H1 (cell line): ENCODE measurements around the gene MBNL1. TPM values are rescaled to one million over a fixed set of nuclear protein-coding genes. Genes with fewer than 3 reads are reported as not detected.

ENCODE experiments used
- CTCF ChIA-PET: fragments of 300-600 bp; sonication (Branson Sonifier 250); formaldehyde crosslinking; loops from one replicate; lab custom pipeline; 2021; ENCODE audit not compliant: partially characterized antibody; lab: Charles Lee
- POLR2A ChIA-PET: fragments of 300-600 bp; sonication (Branson Sonifier 250); formaldehyde crosslinking; loops from one replicate; lab custom pipeline; 2021; ENCODE audit warnings: inconsistent platforms; ENCODE audit not compliant: partially characterized antibody; lab: Charles Lee
- DNase-seq, 2 experiments: peaks; one replicate each; pipeline versions ENCODE4 v3.0.0 to v3.0.0-alpha.2; 2010 to 2022; ENCODE audit warnings: low spot score in 2 of 2, low read depth in 1 of 2, mixed read lengths in 1 of 2
- FAIRE-seq: peaks from 2 replicates; lab custom pipeline; 2011; peaks lifted over from hg19 to GRCh38; lab: Jason Lieb, UNC
- H2AFZ ChIP-seq: 2 replicates; pipeline ENCODE4 v1.8.1; 2012; ENCODE audit warnings: low read length, inconsistent platforms
- H2AK5ac ChIP-seq: 2 replicates; pipeline ENCODE4 v1.6.1; 2013; ENCODE audit warnings: low read depth, low read length
- H2BK120ac ChIP-seq: replicated peaks from 2 replicates; pipeline ENCODE3; 2013; ENCODE audit warnings: low read depth, low read length, inconsistent platforms
- H2BK12ac ChIP-seq: 2 replicates; pipeline ENCODE4 v1.6.1; 2013; ENCODE audit warnings: low read depth, low read length
- H2BK15ac ChIP-seq: 2 replicates; pipeline ENCODE4 v1.6.1; 2013; ENCODE audit warnings: low read length
- H2BK20ac ChIP-seq: 2 replicates; pipeline ENCODE4 v1.6.1; 2013; ENCODE audit warnings: low read length
- H2BK5ac ChIP-seq: 2 replicates; pipeline ENCODE4 v1.6.1; 2013; ENCODE audit warnings: low read depth, low read length
- H3K14ac ChIP-seq: 2 replicates; pipeline ENCODE4 v1.6.1; 2013; ENCODE audit warnings: inconsistent platforms; ENCODE audit not compliant: insufficient read length
- H3K18ac ChIP-seq: 2 replicates; pipeline ENCODE4 v1.6.1; 2013; ENCODE audit warnings: low read length; ENCODE audit errors: extremely low read depth
- H3K23ac ChIP-seq: 2 replicates; pipeline ENCODE4 v1.6.1; 2013; ENCODE audit warnings: inconsistent platforms; ENCODE audit not compliant: insufficient read length
- H3K23me2 ChIP-seq: 2 replicates; pipeline ENCODE4 v1.6.1; 2013; ENCODE audit warnings: low read depth, low read length
- H3K27ac ChIP-seq: 2 replicates; pipeline ENCODE4 v1.6.1; 2011; ENCODE audit warnings: low read depth, low read length, inconsistent platforms
- H3K27me3 ChIP-seq, 4 experiments: replicated peaks in 1 of 4; 1 replicate in 1 of 4; 2 replicates in 3 of 4; pipeline versions ENCODE4 v1.6.1 to v1.8.1; 2011 to 2013; ENCODE audit warnings: low read length in 3 of 4, mild to moderate bottlenecking in 3 of 4, inconsistent platforms in 2 of 4, mixed read lengths in 2 of 4, moderate library complexity in 1 of 4; ENCODE audit not compliant: control insufficient read depth in 3 of 4, insufficient read depth in 3 of 4; ENCODE audit errors: extremely low read depth in 1 of 4
- H3K36me3 ChIP-seq, 4 experiments: 2 replicates each; pipeline versions ENCODE4 v1.6.1 to v1.8.1; 2011 to 2013; ENCODE audit warnings: mild to moderate bottlenecking in 4 of 4, low read length in 3 of 4, moderate library complexity in 2 of 4, control low read depth in 1 of 4, inconsistent platforms in 1 of 4; ENCODE audit not compliant: insufficient read depth in 4 of 4, control insufficient read depth in 2 of 4
- H3K4ac ChIP-seq: replicated peaks from 2 replicates; pipeline ENCODE3; 2013; ENCODE audit warnings: low read length, low read depth, mixed read lengths, inconsistent platforms; ENCODE audit not compliant: insufficient read length
- H3K4me1 ChIP-seq, 4 experiments: replicated peaks in 1 of 4; 1 replicate in 1 of 4; 2 replicates in 3 of 4; pipeline versions ENCODE4 v1.6.1 to v1.8.1; 2011 to 2013; ENCODE audit warnings: low read length in 3 of 4, inconsistent platforms in 2 of 4, mixed read lengths in 1 of 4; ENCODE audit not compliant: insufficient read depth in 4 of 4, control insufficient read depth in 3 of 4
- H3K4me2 ChIP-seq, 2 experiments: 2 replicates each; pipeline versions ENCODE4 v1.6.1 to v1.8.1; 2011 to 2013; ENCODE audit warnings: low read depth in 2 of 2, low read length in 2 of 2, control low read depth in 1 of 2, inconsistent platforms in 1 of 2, mild to moderate bottlenecking in 1 of 2; ENCODE audit not compliant: insufficient read depth in 1 of 2
- H3K4me3 ChIP-seq, 4 experiments: fragments of 200-600, 300-600 bp in 1 of 4; sonication (generic), shearing (Covaris generic), sonication (Bioruptor Twin) in 1 of 4; 2 replicates each; pipeline versions ENCODE4 v1.5.1 to v1.8.1; 2011 to 2016; ENCODE audit warnings: low read length in 4 of 4, low read depth in 3 of 4, control low read depth in 2 of 4, inconsistent platforms in 2 of 4, mild to moderate bottlenecking in 2 of 4, mixed read lengths in 1 of 4, moderate library complexity in 1 of 4; ENCODE audit not compliant: insufficient read depth in 2 of 4; ENCODE audit errors: extremely low read depth in 1 of 4
- H3K56ac ChIP-seq: replicated peaks from 2 replicates; pipeline ENCODE3; 2013; ENCODE audit warnings: low read depth, mild to moderate bottlenecking, mixed read lengths, low read length, inconsistent platforms; ENCODE audit not compliant: insufficient read length
- H3K79me1 ChIP-seq: 2 replicates; pipeline ENCODE4 v1.6.1; 2013; ENCODE audit warnings: low read depth, low read length, control low read depth
- H3K79me2 ChIP-seq, 2 experiments: 2 replicates each; pipeline versions ENCODE4 v1.6.1 to v1.8.1; 2012 to 2013; ENCODE audit warnings: low read length in 2 of 2, mild to moderate bottlenecking in 2 of 2, inconsistent platforms in 1 of 2; ENCODE audit not compliant: insufficient read depth in 2 of 2, control insufficient read depth in 1 of 2
- H3K9ac ChIP-seq, 4 experiments: replicated peaks in 1 of 4; 1 replicate in 1 of 4; 2 replicates in 3 of 4; pipeline versions ENCODE4 v1.6.1 to v1.8.1; 2011 to 2013; ENCODE audit warnings: low read depth in 3 of 4, low read length in 3 of 4, control low read depth in 2 of 4, mild to moderate bottlenecking in 2 of 4, moderate library complexity in 2 of 4, inconsistent platforms in 1 of 4; ENCODE audit errors: extremely low read depth in 1 of 4
- H3K9me3 ChIP-seq, 2 experiments: 2 replicates each; pipeline versions ENCODE4 v1.6.1 to v1.8.1; 2012 to 2013; ENCODE audit warnings: mild to moderate bottlenecking in 2 of 2, moderate library complexity in 2 of 2, control low read depth in 1 of 2, inconsistent platforms in 1 of 2, low read depth in 1 of 2, low read length in 1 of 2, mixed read lengths in 1 of 2; ENCODE audit not compliant: insufficient read depth in 2 of 2
- H4K20me1 ChIP-seq, 2 experiments: replicated peaks in 1 of 2; 2 replicates each; pipeline versions ENCODE3 to v1.8.1; 2011 to 2013; ENCODE audit warnings: inconsistent platforms in 2 of 2, low read length in 2 of 2, mild to moderate bottlenecking in 1 of 2; ENCODE audit not compliant: insufficient read depth in 2 of 2, control insufficient read depth in 1 of 2
- H4K5ac ChIP-seq: 2 replicates; pipeline ENCODE4 v1.6.1; 2013; ENCODE audit warnings: low read length, low read depth, mixed read lengths, inconsistent platforms; ENCODE audit not compliant: insufficient read length
- H4K8ac ChIP-seq: 2 replicates; pipeline ENCODE4 v1.8.0; 2013; ENCODE audit warnings: mild to moderate bottlenecking, moderate library complexity, low read length, inconsistent platforms; ENCODE audit not compliant: insufficient read depth; ENCODE audit errors: extremely low read depth
- H4K91ac ChIP-seq: replicated peaks from 2 replicates; pipeline ENCODE3; 2013; ENCODE audit warnings: low read length, mixed read lengths, inconsistent platforms; ENCODE audit not compliant: insufficient read length
- ASH2L ChIP-seq: fragments of 200-600, 300-600 bp; sonication (generic); IDR thresholded peaks from one replicate; pipeline ENCODE4 v1.7.1; 2017; ENCODE audit warnings: low read length
- CBX5 ChIP-seq: fragments of 300-800, 300-1000 bp; sonication (generic); IDR thresholded peaks from 2 replicates; pipeline ENCODE4 v1.7.1; 2016; ENCODE audit warnings: antibody characterized with exemption, low read length, low read depth
- EZH2 ChIP-seq: fragments of 200-600 bp; sonication (generic); IDR thresholded peaks from 2 replicates; pipeline ENCODE4 v1.7.1; 2012; ENCODE audit warnings: low read depth, mild to moderate bottlenecking, moderate library complexity, low read length, inconsistent platforms; ENCODE audit not compliant: severe bottlenecking
- NRF1 ChIP-seq: IDR thresholded peaks from 2 replicates; pipeline ENCODE4 v1.6.1; 2011; ENCODE audit warnings: mild to moderate bottlenecking, low read depth, low read length, improper control_type of control experiment
- SP1 ChIP-seq: IDR thresholded peaks from 2 replicates; pipeline ENCODE4 v1.6.1; 2011; ENCODE audit warnings: low read depth, low read length
- TBP ChIP-seq: IDR thresholded peaks from 2 replicates; pipeline ENCODE4 v1.6.1; 2011; ENCODE audit warnings: low read depth, low read length, improper control_type of control experiment
- YY1 ChIP-seq: IDR thresholded peaks from 2 replicates; pipeline ENCODE4 v1.6.1; 2011; ENCODE audit warnings: low read depth, mild to moderate bottlenecking, low read length
- WGBS, 2 experiments: shearing (Covaris generic) in 1 of 2; methylation state at CpG; one replicate each; pipeline versions ENCODE4 v1.1.6 to v1.1.7; 2013 to 2015; ENCODE audit warnings: low lambda C conversion rate in 2 of 2, mixed read lengths in 2 of 2, inconsistent platforms in 1 of 2, low coverage in 1 of 2, missing lambda C conversion rate in 1 of 2; ENCODE audit not compliant: insufficient replicate concordance in 2 of 2, insufficient coverage in 1 of 2, insufficient read length in 1 of 2; ENCODE audit errors: extremely low coverage in 1 of 2, missing lambda C conversion rate in 1 of 2; 5-methylcytosine and 5-hydroxymethylcytosine counted together
- polyA plus RNA-seq, 7 experiments: library from polyadenylated mRNA; depleted of rRNA in 3 of 7; stranded (reverse) in 5 of 7; unstranded in 2 of 7; fragments of >200 nt in 5 of 7; fragments of 200-250 nt in 2 of 7; gene quantifications; 1 replicate in 5 of 7; 2 replicates in 1 of 7; 4 replicates in 1 of 7; pipeline versions ENCODE4 v1.2.1 to v1.2.3, GENCODE V29; 2011 to 2013; ENCODE audit warnings: missing spikeins in 2 of 7, mixed read lengths in 2 of 7
- total RNA-seq: library from RNA; stranded (reverse); fragmentation: NEBNext Ultra II Directional; extraction: Animal tissue kit (Norgen Biotek cat#: 25700); gene quantifications from 2 replicates; pipeline ENCODE4 v1.2.1, GENCODE V29; 2021

MBNL1 gene
- total and polyA plus RNA-seq, 2 of the 8 experiments (the other 6 are each of a cell fraction or from before 2014, with no cell fraction given), result 5.0 to 16.4 TPM

DNA sequence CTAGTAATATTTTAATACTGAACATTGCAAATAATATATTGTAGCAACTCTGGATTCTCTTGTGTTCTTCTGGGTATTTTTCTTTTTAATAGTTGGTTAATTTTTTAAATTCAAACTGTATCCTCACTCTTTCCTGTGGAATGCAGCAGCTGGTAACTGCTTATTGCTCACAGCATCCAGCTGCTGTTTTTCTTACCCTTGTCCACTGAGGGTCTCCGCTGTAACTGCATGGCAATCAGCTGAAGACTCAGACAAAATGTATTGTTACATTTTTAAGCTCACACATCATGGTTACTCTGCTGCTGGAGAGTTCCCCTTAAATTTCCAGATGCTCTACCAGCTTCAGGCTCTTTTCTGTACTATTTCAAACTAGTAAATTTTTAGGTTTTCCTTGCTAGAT is 227.6 kb downstream of the MBNL1 start:
- H3K4me1 ChIP-seq, result peaks cover 0 to 4% (median 2%) of the 10 kb centered on the region in 4 experiments; a peak in 1 of 7 replicates
- WGBS, 2 experiments, result 94% methylated on average over 1 of the region's 1 CpG; no CpG with 5 or more reads in 1 of the 2 experiments

More for the DNA sequence above, 227.6 kb downstream of the MBNL1 start:
- no peak overlapping the region for H2BK120ac ChIP-seq
- ChIA-PET CTCF (interaction anchor here (0.6 to 3.0 kb wide), 7 partner anchors 9 to 78 kb away, joined by 3 to 10 read pairs (median 4); no protein-coding TSS in a partner anchor), POLR2A (no interaction called here)
- FAIRE-seq, result no peak
- H3K23ac ChIP-seq, result no peak overlapping the region
- no peaks in the 10 kb centered on the region for H3K36me3 ChIP-seq
- no peak overlapping the region for H3K27ac ChIP-seq
- no peaks in the 10 kb centered on the region for H3K79me2 ChIP-seq
- no peak overlapping the region for H4K91ac ChIP-seq
- no peak overlapping the region for H4K8ac ChIP-seq
- H2BK5ac ChIP-seq, result no peak overlapping the region
- no peak overlapping the region for H3K4ac ChIP-seq
- no peak overlapping the region for H2AK5ac ChIP-seq
- H2AFZ ChIP-seq, result 0 out of 2 replicates have a peak overlapping the region, but pooled peaks have one; percentile 11
- no peaks in the 10 kb centered on the region for H4K20me1 ChIP-seq
- H3K23me2 ChIP-seq, result no peaks in the 10 kb centered on the region
- H3K56ac ChIP-seq, result no peak overlapping the region
- H2BK12ac ChIP-seq, result no peak overlapping the region
- no peaks in the 10 kb centered on the region for H3K79me1 ChIP-seq
- no peaks in the 10 kb centered on the region for H3K27me3 ChIP-seq
- H2BK20ac ChIP-seq, result no peak overlapping the region
- no peak overlapping the region for H3K4me3 ChIP-seq
- H3K9me3 ChIP-seq, result no peaks in the 10 kb centered on the region
- no peak overlapping the region for H4K5ac ChIP-seq
- DNase-seq, result no peak
- TF ChIP-seq SP1 (no peak), ASH2L (no peak), NRF1 (no peak), EZH2 (no peak), TBP (no peak), YY1 (no peak), CBX5 (no peak)
- H3K4me2 ChIP-seq, result no peak overlapping the region
- no peak overlapping the region for H3K14ac ChIP-seq
- no peak overlapping the region for H2BK15ac ChIP-seq
- no peak overlapping the region for H3K18ac ChIP-seq
- H3K9ac ChIP-seq, result no peak overlapping the region
